ENCODE measurements around the gene NRP2.

DNA sequence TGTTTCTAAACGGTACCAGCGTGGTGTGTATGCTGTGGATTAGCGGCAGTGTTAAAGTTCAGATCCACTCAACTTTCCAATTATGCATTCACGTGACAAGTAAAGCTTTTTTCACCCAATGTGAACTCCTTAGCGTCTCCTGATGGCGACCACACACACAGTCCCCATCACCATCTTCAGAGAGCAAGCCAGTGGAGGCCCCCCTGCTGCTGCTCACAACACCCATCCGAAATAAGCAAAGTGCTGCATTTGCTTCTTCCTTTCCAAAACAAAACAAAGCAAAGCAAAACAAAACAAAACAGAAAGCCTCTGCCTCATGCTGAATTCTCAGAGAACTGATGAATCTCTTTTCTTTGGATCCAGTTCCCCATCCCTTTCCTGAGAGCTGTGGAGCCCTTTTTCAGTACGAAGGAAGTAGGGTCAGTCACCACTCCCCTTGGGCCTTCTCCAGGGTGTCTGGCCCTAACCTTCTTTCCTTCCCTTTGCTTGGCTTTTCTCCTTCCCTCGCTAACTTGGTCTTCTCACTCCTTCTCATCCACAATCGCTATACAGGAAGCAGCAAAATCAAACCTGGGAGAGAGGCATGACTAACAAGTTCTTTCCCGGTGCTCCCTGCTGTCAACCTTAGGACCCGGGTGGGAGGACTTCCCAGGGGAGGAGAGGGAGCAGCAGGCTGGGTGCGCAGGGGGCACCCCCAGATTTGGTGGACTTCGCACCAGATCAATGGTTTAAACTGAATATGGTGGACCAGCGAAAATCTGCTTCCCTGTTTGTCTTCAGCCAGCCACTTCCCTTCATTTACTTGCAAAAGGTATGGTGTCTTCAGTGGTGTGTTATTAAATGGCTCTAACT lies 56.0 kb downstream of the NRP2 start:
- no peak for TF ChIP-seq EZH2 (IDR thresholded peaks at IDR 0.05; ENCODE audit: borderline replicate concordance, insufficient read depth, low read depth, low read length, poor library complexity, severe bottlenecking)
- no peak for TF ChIP-seq CTCF (IDR thresholded peaks at IDR 0.05)

Measured in B cell (primary cell).